ENCODE measurements around the gene IL1RAPL2.
"Not testable (repeated sequence)": the region's sequence is repeated elsewhere in the genome, so short reads cannot be mapped to it uniquely, and the experiment has no call there.

IL1RAPL2 gene

GRCh38 chrX:105723966-105724735 lies 1158.2 kb downstream of the IL1RAPL2 start:
- no peak for DNase-seq

DNA sequence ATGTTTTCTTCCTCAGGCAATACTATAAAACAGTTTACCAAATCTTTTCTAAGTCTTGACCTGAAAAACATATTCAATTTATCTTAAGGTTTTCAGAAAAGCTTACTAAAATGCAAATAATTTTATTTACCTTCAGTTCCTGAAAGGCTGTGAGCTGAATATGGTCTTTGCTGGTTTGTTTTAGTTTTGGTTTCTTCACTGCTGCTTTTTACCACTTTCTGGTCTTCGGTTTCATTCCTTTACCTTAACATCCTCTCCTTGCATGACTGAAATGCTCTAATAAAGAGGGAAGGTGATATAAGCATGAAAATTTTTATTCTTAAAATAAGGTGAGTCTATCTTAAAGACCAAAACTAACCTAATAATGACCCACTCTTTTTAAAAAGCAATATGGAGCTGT lies 1159.2 kb downstream of the IL1RAPL2 start:
- no peak for DNase-seq

DNA sequence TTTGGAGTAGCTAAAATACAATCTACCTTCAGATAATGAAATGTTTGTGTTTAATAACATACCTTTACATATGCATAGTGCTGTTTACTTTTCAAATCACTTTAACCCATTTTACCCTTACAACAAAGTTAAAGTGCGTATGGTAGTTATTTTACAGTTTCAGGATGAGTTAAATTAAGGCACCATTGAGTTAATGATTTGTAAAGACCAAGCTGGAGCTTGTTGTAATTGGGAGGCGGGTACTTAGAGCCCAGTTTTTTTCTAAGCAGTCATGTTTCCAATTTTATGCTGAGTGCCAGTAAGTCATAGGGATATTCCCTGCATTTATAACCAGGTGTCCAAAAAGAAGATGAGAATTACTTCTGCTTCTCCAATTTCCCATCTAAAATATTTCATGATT lies 1172.2 kb downstream of the IL1RAPL2 start:
- no peak for DNase-seq

DNA sequence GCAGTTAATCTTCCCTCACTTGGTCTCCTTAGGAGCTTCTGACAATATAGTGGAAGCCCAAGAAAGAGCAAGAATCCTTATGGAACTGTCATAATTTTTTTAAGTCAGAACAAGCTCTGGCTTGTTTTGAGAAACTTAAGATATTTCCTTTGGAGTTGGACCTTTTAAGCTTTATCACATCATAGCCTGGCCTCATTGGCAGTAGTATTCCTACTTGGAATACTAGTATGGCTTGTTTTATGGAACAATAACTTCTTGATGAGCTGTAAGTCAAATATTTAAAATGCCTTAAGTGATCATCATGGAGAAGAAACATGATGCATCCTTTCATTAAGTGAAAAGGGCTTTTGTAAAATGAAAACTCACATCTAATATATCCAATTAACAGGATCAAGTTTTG lies 1178.3 kb downstream of the IL1RAPL2 start:
- no peak for DNase-seq

GRCh38 chrX:105744946-105745345 lies 1178.9 kb downstream of the IL1RAPL2 start:
- no peak for DNase-seq

- DNase-seq, result no peak
Observed at GRCh38 chrX:105745863-105746262, 1179.9 kb downstream of the IL1RAPL2 start.

GRCh38 chrX:105752338-105752956 lies 1186.4 kb downstream of the IL1RAPL2 start:
- DNase-seq, result no peak

DNA sequence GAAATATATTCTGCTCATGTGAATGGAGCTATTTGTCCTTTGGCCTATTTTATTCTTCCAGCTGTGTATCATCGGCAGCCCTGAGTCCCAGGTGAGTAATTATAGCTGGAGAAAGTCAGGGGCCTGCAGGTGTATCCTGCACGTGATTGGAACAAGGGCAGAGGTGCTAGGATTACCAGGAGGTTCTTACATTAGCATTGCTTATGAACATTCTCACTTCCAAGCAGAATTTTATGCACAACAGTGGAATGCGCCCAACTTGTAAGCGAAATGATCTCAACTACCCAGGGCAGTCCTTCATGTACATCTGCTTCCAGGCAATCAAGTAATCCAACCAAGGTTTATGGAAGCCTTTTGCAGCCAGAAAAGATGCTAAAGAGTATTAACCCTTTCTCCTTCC lies 1187.4 kb downstream of the IL1RAPL2 start:
- DNase-seq, result no peak

DNA sequence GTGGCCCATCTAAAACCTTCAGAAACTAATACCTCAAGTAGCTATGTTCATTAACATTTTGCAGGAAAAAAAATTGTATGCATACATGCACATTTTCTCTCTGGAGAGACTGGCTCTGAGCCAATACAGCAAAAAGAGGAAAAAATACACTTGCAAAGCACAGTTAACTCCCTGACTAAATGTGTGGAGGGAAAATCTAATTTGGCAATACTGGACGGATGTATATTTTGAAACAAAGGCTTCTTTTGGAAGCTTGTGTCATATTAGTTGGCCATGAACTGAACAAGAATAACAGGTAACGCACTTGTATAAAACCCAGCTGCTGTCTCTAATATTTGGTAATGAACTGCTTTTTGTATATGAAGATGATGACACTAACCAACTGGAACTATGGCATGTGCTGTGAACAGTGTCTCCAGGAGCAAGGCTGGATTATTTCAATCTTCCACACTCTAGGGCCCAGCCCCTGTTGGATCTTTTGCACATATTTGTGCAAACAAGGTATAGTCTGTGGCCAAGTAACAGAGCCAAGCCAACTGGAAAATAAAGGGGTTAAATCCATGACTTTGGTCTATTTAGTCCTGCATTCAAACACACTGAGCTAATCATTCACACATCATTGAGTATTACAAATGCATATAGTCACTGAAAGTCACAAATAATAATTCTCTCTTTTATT lies 1188.4 kb downstream of the IL1RAPL2 start:
- DNase-seq, result no peak

DNA sequence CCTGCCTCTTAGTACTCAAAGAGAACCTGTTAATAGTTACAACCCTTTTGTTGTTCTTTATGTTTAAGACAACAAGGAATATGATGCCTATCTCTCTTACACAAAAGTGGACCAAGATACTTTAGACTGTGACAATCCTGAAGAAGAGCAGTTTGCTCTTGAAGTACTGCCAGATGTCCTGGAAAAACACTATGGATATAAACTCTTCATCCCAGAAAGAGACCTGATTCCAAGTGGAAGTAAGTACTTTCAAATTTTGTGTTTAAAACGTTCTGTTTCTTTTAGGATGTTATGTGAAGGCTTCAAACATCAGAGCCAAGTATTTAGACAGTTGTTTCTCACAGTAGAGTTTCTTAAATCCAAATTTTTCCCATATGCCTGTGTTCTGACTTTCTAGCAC lies 1189.1 kb downstream of the IL1RAPL2 start:
- DNase-seq, result no peak

DNA sequence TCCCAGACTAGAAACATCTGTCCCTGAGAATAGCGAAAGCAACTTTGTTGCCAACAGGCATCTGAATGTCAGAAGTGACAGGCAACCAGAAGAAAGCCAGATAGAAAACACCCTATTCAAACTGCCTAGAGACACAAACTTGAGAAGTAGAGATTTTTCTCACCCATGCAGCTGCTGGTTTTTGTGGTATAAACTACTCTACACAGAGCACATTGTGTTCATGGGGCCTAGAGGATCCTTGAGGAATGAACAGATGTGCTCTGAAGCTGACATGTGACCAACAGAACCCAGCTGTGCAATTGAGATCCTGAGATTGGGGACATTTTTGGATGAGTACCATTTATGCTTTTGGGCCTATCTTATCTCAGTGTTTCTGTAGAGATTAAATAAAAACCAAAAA lies 1192.8 kb downstream of the IL1RAPL2 start:
- no peak for DNase-seq

DNA sequence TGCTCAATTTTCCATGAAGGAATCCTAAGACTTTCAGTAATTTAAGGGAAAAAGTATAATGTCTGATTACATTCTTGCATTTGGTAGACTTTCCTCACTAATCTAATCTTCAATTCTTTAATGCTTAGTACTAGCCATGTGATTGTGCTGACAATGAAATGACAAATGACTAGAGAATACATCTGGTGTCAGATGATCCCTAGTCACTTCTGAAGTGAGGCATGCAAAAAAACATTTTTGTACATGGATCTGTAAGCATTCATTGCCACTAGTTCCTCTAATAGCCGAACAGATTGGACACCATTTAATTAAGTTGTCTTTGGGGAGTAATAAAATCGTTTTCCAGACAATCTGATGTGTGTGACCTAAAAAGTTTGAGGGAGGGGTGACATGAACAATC lies 1193.6 kb downstream of the IL1RAPL2 start:
- no peak for DNase-seq

GRCh38 chrX:105765691-105766090 lies 1199.7 kb downstream of the IL1RAPL2 start:
- DNase-seq, result no peak

DNA sequence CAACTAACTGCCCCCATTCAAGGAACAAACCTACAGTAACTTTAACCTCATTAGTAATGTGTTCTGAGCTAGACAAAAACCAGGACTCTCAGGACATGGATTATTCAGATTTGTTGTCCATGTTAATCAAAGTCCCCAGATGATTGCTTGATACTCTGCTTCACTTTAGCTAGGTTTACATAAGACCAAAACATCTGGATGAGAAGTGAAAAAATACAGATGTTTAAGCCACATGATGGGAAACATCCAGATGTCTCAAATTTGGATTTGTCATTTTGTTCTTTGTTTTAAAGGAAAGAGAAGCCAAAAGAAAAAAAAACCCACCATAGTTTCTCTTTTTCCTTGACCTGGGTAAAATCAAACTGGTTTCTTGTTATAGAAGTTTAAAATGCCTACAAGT lies 1207.8 kb downstream of the IL1RAPL2 start:
- no peak for DNase-seq

DNA sequence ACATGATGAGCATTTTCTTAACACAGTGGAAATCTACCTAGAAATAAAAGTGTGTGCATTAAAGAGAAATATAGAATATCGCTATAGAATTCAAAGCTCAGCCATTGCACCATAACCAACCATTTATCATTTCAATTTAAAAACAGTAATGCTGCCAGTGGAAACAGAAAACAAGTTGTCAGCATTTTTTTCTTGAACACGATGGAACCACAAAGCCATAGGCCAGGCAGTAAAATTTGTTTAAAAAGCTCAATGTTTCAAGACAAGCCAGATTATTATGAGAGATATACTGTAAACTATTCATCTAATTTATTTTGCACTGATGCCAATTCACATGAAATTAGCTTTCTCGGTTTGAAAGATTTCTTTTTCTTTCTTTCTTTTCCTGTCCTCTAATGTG lies 1209.7 kb downstream of the IL1RAPL2 start:
- no peak for DNase-seq

DNA sequence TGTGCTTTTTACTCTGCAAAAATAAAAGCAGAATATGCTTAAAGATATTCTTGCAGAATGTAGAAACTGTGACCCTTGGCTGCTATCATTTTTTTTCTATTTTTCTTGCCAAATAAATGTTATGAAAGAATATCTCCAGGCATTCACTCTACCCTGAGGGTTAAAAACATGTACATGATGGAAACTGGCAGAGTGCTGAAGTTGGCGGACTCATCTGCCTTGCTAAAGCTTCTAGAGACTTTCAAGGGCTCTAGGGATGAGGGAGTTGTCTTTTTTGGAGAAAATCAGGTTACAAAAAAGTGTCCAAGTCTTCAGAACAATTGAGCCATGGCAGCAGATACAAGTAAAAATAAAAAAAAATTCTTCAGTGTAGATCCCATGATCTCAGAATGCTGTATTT lies 1215.8 kb downstream of the IL1RAPL2 start:
- no peak for DNase-seq

DNA sequence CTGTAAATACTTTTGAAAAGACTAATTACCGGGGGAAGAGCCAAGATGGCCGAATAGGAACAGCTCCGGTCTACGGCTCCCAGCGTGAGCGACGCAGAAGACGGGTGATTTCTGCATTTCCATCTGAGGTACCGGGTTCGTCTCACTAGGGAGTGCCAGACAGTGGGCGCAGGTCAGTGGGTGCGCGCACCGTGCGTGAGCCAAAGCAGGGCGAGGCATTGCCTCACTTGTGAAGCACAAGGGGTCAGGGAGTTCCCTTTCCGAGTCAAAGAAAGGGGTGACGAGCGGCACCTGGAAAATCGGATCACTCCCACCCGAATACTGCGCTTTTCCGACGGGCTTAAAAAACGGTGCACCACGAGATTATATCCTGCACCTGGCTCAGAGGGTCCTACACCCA lies 1230.9 kb downstream of the IL1RAPL2 start:
- DNase-seq, result not testable (repeated sequence)

GRCh38 chrX:105803891-105804290 lies 1237.9 kb downstream of the IL1RAPL2 start:
- DNase-seq, result no peak

- DNase-seq, result not testable (repeated sequence)
Observed at GRCh38 chrX:105805655-105806054, 1239.7 kb downstream of the IL1RAPL2 start.

- DNase-seq, result no peak
Observed at GRCh38 chrX:105816517-105816916, 1250.5 kb downstream of the IL1RAPL2 start.

Measured in bone marrow (tissue), 2 donors.